Fibroblast of villous mesenchyme (primary cell): ENCODE results near the gene UBXN7. TPM values are rescaled to one million over a fixed set of nuclear protein-coding genes. Genes with fewer than 3 reads are reported as not detected.
A peak's percentile ranks its signal among the peaks of the same experiment; 100 is the strongest.
"Not testable (repeated sequence)": the region's sequence is repeated elsewhere in the genome, so short reads cannot be mapped to it uniquely, and the experiment has no call there.

Source experiments
- DNase-seq: peaks from one replicate; pipeline ENCODE4 v3.0.0-alpha.2; 2010; ENCODE audit warnings: low read depth
- H3K4me3 ChIP-seq: 2 replicates; pipeline ENCODE4 v1.5.1; 2011; ENCODE audit warnings: low read depth, mild to moderate bottlenecking, low read length
- CTCF ChIP-seq: IDR thresholded peaks from 2 replicates; pipeline ENCODE4 v1.5.1; 2012; ENCODE audit warnings: low read depth, mild to moderate bottlenecking, low read length; ENCODE audit not compliant: insufficient read depth
- total RNA-seq: library from RNA; depleted of rRNA; stranded (reverse); fragments of >200 nt; gene quantifications from 2 replicates; pipeline ENCODE4 v1.2.3, GENCODE V29; 2012

The UBXN7 gene
- total RNA-seq, 1 donor = 30.2 TPM

- H3K4me3 ChIP-seq = no peak overlapping the region
- peak; percentile 38 for DNase-seq
- no peak for TF ChIP-seq CTCF
Measured at GRCh38 chr3:196399485-196399945, 32.7 kb downstream of the UBXN7 start.

- no peak for DNase-seq
- no peak overlapping the region for H3K4me3 ChIP-seq
- TF ChIP-seq CTCF = no peak
Measured at GRCh38 chr3:196398782-196399181, 33.4 kb downstream of the UBXN7 start.

- no peak overlapping the region for H3K4me3 ChIP-seq
- no peak for TF ChIP-seq CTCF
- no peak for DNase-seq
Measured at GRCh38 chr3:196397941-196398340, 34.3 kb downstream of the UBXN7 start.

GRCh38 chr3:196390116-196390515 is 42.1 kb downstream of the UBXN7 start:
- H3K4me3 ChIP-seq = no peak overlapping the region
- no peak for TF ChIP-seq CTCF
- DNase-seq = no peak

- DNase-seq = no peak
- TF ChIP-seq CTCF = no peak
- no peak overlapping the region for H3K4me3 ChIP-seq
Measured at GRCh38 chr3:196388956-196389355, 43.3 kb downstream of the UBXN7 start.

- DNase-seq, H3K4me3 ChIP-seq: not testable (repeated sequence)
Measured at GRCh38 chr3:196387941-196388340, 44.3 kb downstream of the UBXN7 start.

GRCh38 chr3:196386797-196387196 is 45.4 kb downstream of the UBXN7 start:
- not testable (repeated sequence) for H3K4me3 ChIP-seq, DNase-seq

- not testable (repeated sequence) for DNase-seq, H3K4me3 ChIP-seq
Measured at GRCh38 chr3:196386034-196386433, 46.2 kb downstream of the UBXN7 start.

- not testable (repeated sequence) for DNase-seq, H3K4me3 ChIP-seq
Measured at GRCh38 chr3:196385446-196385845, 46.8 kb downstream of the UBXN7 start.
